GM21737 (cell line): ENCODE results near the gene DIP2C.
"Not testable (repeated sequence)": the region's sequence is repeated elsewhere in the genome, so short reads cannot be mapped to it uniquely, and the experiment has no call there.

Experiments used
- ATAC-seq: cut with Tn5 transposase; IDR thresholded peaks from one replicate; pipeline ENCODE4 v1.9.1; 2021; ENCODE audit warnings: mild to moderate bottlenecking, moderate library complexity; ENCODE audit not compliant: unreplicated experiment

Gene DIP2C

GRCh38 chr10:615583-616152 lies 73.8 kb downstream of the DIP2C start:
- ATAC-seq, result no peak

DNA sequence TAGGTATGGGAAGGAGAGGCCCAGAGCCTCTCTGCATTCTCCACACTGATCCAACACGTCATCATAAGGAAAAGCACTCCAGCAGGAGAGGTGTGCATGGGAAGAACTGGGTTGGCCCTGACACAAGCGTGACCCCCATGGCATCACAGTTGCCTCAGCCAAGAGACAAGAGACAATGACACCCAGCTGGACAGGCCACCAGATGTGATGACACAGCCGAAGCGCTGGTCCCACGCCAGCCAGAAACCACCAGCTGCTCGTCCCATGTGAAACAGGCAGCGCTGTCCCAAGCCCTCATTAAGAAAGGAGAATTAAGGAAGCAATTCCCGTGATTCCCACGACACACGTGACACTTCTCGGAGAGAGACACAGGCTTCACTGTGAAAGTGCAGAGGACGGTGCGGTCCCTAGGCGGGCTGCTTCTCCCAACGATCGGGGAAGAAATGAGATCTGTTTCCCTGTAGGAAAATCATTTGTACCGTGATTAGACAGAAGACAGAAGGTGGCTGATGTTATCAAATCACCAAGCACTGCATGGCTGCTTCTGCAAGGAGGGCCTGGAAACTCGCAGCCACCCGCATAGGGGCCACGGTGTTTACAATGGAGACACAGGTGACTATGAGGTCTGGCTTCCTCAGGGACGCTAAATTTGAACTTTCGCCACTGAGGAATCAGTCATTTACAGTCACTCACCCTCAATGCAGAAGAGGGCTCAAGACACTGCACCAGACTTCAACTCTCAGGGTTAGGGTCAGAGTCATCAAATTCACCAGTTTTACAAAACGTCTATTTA lies 74.5 kb downstream of the DIP2C start:
- no peak for ATAC-seq

- ATAC-seq, result no peak
These were observed 75.2 kb downstream of the DIP2C start for GRCh38 chr10:614139-614711.

GRCh38 chr10:613271-614138 lies 76.0 kb downstream of the DIP2C start:
- no peak for ATAC-seq

DNA sequence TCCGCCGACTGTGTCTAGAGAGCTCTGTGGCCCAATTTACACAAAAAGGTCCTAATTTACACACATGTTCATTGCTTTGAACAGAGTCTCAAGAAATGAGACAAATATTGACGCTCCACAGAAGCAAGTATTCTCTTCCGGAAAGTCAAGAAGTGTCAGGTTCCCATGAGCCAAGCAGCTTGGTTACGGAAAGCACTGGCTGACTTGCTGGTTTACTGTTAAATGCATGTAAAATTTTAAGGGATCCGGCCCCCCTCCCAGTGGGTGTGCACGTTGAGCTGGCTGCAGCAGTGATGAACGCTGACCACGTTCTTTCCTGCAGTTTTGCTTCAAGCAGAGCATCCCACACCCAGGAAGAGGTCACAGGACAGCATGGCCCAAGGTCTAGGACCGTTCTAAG lies 76.8 kb downstream of the DIP2C start:
- ATAC-seq, result no peak

GRCh38 chr10:610642-611305 lies 78.7 kb downstream of the DIP2C start:
- ATAC-seq, result not testable (repeated sequence)

GRCh38 chr10:609868-610545 lies 79.5 kb downstream of the DIP2C start:
- no peak for ATAC-seq

- no peak for ATAC-seq
These were observed 80.2 kb downstream of the DIP2C start for GRCh38 chr10:609262-609658.

- ATAC-seq, result no peak
These were observed 80.9 kb downstream of the DIP2C start for GRCh38 chr10:608331-609261.

DNA sequence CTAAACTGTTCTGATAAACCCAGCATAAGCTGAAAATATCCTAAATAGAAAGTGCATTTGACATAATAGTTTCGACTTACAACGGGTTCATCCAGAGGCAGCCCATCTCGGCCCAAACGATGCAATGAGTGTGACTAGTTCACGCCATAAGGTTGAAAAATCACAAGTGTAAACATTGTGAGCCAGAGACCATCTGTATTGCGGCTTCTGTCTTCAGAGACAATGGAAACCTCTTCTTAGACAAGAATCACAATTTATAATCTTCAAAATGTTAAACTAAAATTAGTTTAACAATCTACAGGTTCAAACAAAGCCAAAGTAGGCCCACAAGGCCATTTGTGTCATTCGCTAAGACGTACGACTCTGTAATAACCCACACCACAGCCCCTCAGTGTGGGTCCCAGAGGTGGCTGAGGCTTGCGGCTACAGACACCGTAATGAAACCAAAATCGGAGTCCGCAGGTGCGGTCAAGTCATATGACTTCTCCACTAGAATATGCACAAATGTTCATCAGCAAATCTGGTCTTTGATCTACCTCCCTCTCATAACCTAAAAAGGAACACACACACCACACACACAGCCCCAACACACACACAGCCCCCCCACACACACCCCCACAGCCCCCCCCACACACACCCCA lies 81.8 kb downstream of the DIP2C start:
- no peak for ATAC-seq

GRCh38 chr10:606762-607544 lies 82.5 kb downstream of the DIP2C start:
- no peak for ATAC-seq

DNA sequence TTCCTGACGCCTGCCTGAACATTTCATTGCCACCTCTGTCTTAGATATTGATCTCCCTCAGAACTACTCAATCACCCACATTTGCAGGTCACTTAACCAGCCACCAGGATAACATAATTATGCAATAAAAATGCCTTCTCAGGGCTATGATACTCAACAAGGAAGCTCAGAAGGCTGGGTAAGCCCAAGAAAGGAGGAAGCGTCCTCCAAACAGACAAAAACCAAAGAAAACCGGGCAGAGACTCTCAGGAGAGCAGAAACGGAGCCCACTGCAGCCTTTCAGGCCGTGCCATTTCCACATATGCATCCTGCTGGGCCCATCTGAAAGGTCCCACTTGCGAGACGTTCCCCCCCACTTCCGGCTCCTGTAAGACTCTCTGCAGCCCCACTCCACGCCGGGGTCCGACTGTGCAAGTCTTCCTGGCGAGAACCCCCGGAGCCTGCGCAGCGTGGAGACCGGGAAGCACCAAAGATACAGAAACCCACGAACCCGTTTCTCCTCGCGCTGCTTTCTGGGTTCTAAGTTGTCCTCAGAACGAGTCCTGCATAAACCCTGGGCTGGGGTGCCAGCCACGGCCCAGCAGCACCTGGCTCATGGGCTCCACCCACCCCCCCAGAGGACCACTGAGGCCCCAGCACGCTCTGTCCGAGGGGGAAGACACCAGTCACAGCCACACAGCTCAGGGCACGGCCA lies 83.7 kb downstream of the DIP2C start:
- no peak for ATAC-seq

DNA sequence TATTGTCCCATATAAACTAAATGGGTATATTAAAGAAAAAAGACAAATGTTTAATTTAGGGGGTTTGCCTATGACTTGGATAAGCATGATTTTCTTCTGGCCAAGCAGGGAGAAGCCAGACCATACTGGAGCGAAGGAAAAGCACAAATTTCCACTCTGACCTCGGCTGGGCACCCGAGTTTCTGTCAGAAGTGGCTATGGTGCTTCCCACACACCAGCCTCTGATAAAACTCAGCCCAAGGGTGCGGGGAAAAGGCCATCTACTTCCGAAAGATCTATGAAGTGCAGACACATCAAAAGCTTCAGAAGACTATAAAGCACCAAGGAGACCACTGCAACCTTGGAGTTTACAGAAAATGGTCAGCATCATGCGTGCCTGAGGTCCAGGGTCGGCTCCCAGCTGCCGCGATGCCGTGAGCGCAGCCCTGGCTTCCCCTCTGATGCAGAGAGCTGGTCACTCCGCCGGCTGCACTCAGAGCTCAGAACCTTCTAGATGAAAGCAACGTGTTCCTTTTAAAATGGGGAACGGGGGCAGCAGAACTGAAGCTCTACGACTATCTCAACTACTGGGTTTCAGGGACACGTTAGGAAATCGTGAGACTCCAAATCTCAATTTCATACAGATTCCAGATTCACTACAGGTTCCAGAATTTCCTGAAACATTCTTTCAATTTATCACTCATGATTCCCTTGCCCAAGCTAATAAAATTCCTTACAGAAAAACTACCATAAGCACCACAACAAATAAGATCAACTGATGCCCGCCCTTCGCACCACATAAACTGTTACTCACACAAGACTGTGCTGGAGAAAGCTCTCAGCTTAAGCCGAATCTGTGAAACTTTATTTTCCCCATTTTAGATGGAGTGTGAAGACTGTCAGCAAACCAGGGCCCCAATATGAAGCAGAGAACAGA lies 84.5 kb downstream of the DIP2C start:
- ATAC-seq, result no peak

- ATAC-seq, result no peak
These were observed 85.7 kb downstream of the DIP2C start for GRCh38 chr10:603745-604144.

DNA sequence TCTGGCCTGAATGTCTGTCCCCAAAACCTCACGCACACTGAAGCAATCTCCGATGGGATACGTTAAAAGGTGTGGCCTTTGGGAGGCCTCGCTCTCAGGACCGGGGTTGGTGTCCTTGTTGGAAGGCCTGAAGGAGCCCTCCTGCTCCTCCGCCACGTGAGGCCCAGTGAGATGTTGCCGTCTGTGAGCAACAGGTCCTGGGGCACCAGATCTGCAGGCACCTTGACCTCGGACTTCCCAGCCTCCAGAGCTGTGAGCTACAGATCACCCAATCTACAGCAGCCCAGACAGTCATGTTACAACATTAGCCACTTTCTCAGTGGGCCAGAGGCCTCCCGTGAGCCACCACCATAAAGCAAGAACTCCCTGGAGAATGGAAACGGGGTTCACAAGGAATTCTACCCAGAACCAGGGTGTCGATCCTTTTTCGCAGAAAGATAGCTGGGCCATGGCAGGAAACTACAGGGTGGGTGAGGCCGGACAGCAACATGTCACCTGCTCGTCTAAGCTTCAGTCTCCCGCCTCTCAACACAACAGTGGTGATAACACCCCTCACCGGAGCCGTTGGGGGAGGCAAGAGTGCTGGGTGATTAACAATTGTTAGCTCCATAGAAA lies 87.0 kb downstream of the DIP2C start:
- ATAC-seq, result no peak

DNA sequence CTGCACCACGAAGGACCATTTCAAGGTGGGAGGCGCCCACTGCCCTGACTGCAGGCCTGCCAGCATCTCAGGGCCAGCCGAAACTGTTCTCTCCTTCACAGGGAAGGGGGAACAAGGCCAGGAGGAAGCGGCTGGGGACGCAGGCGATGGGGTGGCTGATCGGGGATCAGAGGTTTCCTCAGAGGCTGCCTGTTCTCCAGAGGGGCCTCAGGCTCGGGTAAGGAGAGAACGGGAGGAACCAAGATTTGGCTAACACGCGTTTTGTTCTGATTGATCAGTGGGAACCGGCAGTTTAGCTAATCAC lies 87.9 kb downstream of the DIP2C start:
- ATAC-seq, result no peak
